Heart left ventricle (tissue), 13 donors: ENCODE measurements around the gene SH3YL1.

ENCODE experiments used
- POLR2A ChIP-seq, 2 donors: fragments of 450-650 bp; IDR thresholded peaks; one replicate each; pipeline ENCODE4 v1.6.1; 2017; ENCODE audit warnings: antibody characterized with exemption in 2 of 2, mild to moderate bottlenecking in 2 of 2, moderate library complexity in 2 of 2
- TF ChIP-seq, protein P1 (sequence below), 12 donors: fragments of 200-600 bp; sonication (generic) in 4 of 12; IDR thresholded peaks; one replicate each; pipeline versions ENCODE4 v1.5.0 to v1.8.0; 2018 to 2022; ENCODE audit warnings: antibody characterized with exemption in 12 of 12, mild to moderate bottlenecking in 5 of 12
- donor health status: ischemic (EF 13 %, LVEDD 7.1; RV severe dilation, severe dysfunction).
- donor health status: DM: no; HTN: yes; CAD: no.
- donor health status: DM: no; HTN: no; CAD: no.
- donor health status: ischemic (EF 25% LVEDD 6.9; RV normal size, moderate dysfunction).
- donor health status: ischemic (EF 25% LVEDD 5.7; RV mildly dilated, moderate dysfunction).
- donor health status: ischemic (EF 35%, LVEDD 5.7; RV mildly dilated, moderate dysfunction).
- donor health status: nonischemic (EF 11% LVEDD 7.7; RV severe dilation, severe dysfunction).
- donor health status: DM: yes; HTN: yes; CAD: no.
- donor health status: PGD.
- donor health status: ischemic (EF 29% LVEDD 5.4; RV normal size, mild dysfunction).
- donor health status: nonischemic (EF 23%, LVEDD 6.1; RV moderate dilation, normal function).

DNA sequence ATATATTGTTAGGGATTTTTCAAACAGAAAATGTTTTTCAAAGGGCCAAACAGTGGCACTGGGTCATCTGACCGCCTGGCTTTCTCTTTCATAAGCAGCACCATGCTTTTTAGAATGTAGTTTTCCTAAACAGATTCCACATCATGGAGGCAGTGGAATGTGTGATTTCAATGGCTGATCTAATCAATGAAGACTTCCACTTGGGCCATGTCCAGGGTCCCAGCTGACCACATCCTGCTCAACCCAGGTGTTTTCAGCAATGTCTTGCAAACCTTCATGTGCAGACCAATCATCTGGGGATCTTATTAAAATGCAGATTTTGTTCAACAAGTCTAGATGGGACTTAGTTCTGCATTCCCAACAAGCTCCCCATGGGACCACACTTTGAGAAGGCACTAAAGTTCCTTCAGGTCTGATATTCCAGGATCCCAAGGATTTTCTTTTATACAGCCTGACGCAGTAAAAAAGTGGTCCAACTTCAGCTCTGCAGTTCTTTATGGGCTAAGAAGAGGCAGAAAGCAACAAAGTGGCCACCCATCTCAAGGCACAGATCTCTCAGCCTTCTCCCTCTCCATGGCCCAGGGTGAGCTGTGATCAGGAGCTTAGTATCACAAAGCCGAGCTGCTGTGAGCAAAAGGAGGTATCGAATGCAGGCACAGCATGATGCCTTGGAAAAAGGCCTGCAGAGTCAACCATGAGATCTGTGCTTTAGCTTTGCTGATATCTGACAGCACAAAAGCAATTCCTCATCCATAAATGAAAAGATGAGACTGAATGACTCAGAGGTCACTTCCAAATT is 20.4 kb upstream of the SH3YL1 start:
- TF ChIP-seq, protein P1, sequence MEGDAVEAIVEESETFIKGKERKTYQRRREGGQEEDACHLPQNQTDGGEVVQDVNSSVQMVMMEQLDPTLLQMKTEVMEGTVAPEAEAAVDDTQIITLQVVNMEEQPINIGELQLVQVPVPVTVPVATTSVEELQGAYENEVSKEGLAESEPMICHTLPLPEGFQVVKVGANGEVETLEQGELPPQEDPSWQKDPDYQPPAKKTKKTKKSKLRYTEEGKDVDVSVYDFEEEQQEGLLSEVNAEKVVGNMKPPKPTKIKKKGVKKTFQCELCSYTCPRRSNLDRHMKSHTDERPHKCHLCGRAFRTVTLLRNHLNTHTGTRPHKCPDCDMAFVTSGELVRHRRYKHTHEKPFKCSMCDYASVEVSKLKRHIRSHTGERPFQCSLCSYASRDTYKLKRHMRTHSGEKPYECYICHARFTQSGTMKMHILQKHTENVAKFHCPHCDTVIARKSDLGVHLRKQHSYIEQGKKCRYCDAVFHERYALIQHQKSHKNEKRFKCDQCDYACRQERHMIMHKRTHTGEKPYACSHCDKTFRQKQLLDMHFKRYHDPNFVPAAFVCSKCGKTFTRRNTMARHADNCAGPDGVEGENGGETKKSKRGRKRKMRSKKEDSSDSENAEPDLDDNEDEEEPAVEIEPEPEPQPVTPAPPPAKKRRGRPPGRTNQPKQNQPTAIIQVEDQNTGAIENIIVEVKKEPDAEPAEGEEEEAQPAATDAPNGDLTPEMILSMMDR (IDR thresholded peaks at IDR 0.05): no peak
- TF ChIP-seq POLR2A (IDR thresholded peaks at IDR 0.05): no peak
